DOHH2 (cell line): ENCODE results near the gene CD40.

Source experiments
- H3F3A ChIP-seq: fragments of 200-600 bp; sonication (generic), shearing (Covaris generic); 2 replicates; pipeline ENCODE4 v1.6.0; 2016; ENCODE audit warnings: antibody characterized with exemption, mild to moderate bottlenecking; ENCODE audit not compliant: control insufficient read depth, insufficient read depth
- H3K27ac ChIP-seq: fragments of 200-600 bp; sonication (generic); 2 replicates; pipeline ENCODE4 v1.5.1; 2014; ENCODE audit warnings: low read depth, mild to moderate bottlenecking, low read length, moderate library complexity
- H3K27me3 ChIP-seq: fragments of 200-600 bp; sonication (generic); 2 replicates; pipeline ENCODE4 v1.6.1; 2014; ENCODE audit warnings: mild to moderate bottlenecking, low read length, mixed read lengths; ENCODE audit not compliant: control insufficient read depth
- H3K36me3 ChIP-seq: fragments of 200-600 bp; sonication (generic); 2 replicates; pipeline ENCODE4 v1.6.1; 2014; ENCODE audit warnings: mild to moderate bottlenecking, low read length, moderate library complexity, mixed read lengths; ENCODE audit not compliant: control insufficient read depth
- H3K4me1 ChIP-seq: fragments of 200-600 bp; sonication (generic); 2 replicates; pipeline ENCODE4 v1.6.1; 2014; ENCODE audit warnings: mild to moderate bottlenecking, low read length, mixed read lengths; ENCODE audit not compliant: control insufficient read depth
- H3K4me2 ChIP-seq: fragments of 200-600 bp; sonication (generic); 2 replicates; pipeline ENCODE4 v1.6.0; 2014; ENCODE audit warnings: mild to moderate bottlenecking, low read length, moderate library complexity
- H3K4me3 ChIP-seq: fragments of 200-600 bp; sonication (generic); 2 replicates; pipeline ENCODE4 v1.5.1; 2014; ENCODE audit warnings: mild to moderate bottlenecking, low read length, mixed read lengths
- H3K79me2 ChIP-seq: fragments of 200-600 bp; sonication (generic); 2 replicates; pipeline ENCODE4 v1.6.1; 2014; ENCODE audit warnings: mild to moderate bottlenecking, low read length, mixed read lengths; ENCODE audit not compliant: control insufficient read depth
- H3K9me2 ChIP-seq: fragments of 200-600 bp; sonication (generic); replicated peaks from 2 replicates; pipeline ENCODE4 v1.6.1; 2014; ENCODE audit warnings: mild to moderate bottlenecking, low read length, mixed read lengths; ENCODE audit not compliant: control insufficient read depth
- H3K9me3 ChIP-seq: fragments of 200-600 bp; sonication (generic); 2 replicates; pipeline ENCODE4 v1.6.1; 2014; ENCODE audit warnings: antibody characterized with exemption, low read length, mixed read lengths; ENCODE audit not compliant: control insufficient read depth, insufficient read depth
- H4K20me1 ChIP-seq: fragments of 200-600 bp; sonication (generic); 2 replicates; pipeline ENCODE4 v1.6.0; 2014; ENCODE audit warnings: low read depth, mild to moderate bottlenecking, antibody characterized with exemption, low read length, moderate library complexity; ENCODE audit not compliant: control insufficient read depth, insufficient read depth
- CTCF ChIP-seq: fragments of 200-600 bp; sonication (generic); IDR thresholded peaks from one replicate; pipeline ENCODE4 v1.5.1; 2014; ENCODE audit warnings: antibody characterized with exemption, mild to moderate bottlenecking, low read depth, low read length; ENCODE audit not compliant: poor library complexity, severe bottlenecking
- EZH2phosphoT487 ChIP-seq: fragments of 200-600 bp; sonication (generic); IDR thresholded peaks from 2 replicates; pipeline ENCODE4 v1.6.1; 2017; ENCODE audit warnings: borderline replicate concordance, mild to moderate bottlenecking, antibody characterized with exemption, low read length, moderate library complexity, mixed read lengths

CD40 gene

GRCh38 chr20:46177768-46178167 is 59.7 kb downstream of the CD40 start:
- H3K4me2 ChIP-seq = no peak overlapping the region
- H3F3A ChIP-seq = no peaks in the 10 kb centered on the region
- no peaks in the 10 kb centered on the region for H3K79me2 ChIP-seq
- TF ChIP-seq EZH2phosphoT487 (no peak), CTCF (no peak)
- no peaks in the 10 kb centered on the region for H3K36me3 ChIP-seq
- H3K27ac ChIP-seq = no peak overlapping the region
- no peaks in the 10 kb centered on the region for H3K4me1 ChIP-seq
- no peaks in the 10 kb centered on the region for H3K9me2 ChIP-seq
- H4K20me1 ChIP-seq = no peaks in the 10 kb centered on the region
- H3K4me3 ChIP-seq = no peak overlapping the region
- no peaks in the 10 kb centered on the region for H3K9me3 ChIP-seq
- H3K27me3 ChIP-seq = peaks cover 9% of the 10 kb centered on the region

GRCh38 chr20:46178891-46179290 is 60.8 kb downstream of the CD40 start:
- Histone ChIP-seq H3K27me3 (peaks cover 9% of the 10 kb centered on the region), H3K27ac (no peak overlapping the region)
- TF ChIP-seq CTCF (no peak), EZH2phosphoT487 (no peak)

More at GRCh38 chr20:46178891-46179290, 60.8 kb downstream of the CD40 start:
- Histone ChIP-seq H3F3A (no peaks in the 10 kb centered on the region), H3K9me2 (no peaks in the 10 kb centered on the region), H3K9me3 (no peaks in the 10 kb centered on the region), H3K4me1 (no peaks in the 10 kb centered on the region), H4K20me1 (no peaks in the 10 kb centered on the region), H3K36me3 (no peaks in the 10 kb centered on the region), H3K4me2 (no peak overlapping the region), H3K4me3 (no peak overlapping the region), H3K79me2 (no peaks in the 10 kb centered on the region)
